K562 (cell line): ENCODE results near the gene HEPACAM2. TPM values are rescaled to one million over a fixed set of nuclear protein-coding genes. Genes with fewer than 3 reads are reported as not detected.

ENCODE experiments used
- C11orf30 ChIP-seq: fragments of 450-650 bp; IDR thresholded peaks from 2 replicates; pipeline ENCODE4 v1.6.1; 2016; ENCODE audit warnings: low read depth, mild to moderate bottlenecking
- CBX5 ChIP-seq: IDR thresholded peaks from 2 replicates; pipeline ENCODE4 v1.6.1; 2014; ENCODE audit warnings: low read depth, borderline replicate concordance
- CREM ChIP-seq: IDR thresholded peaks from 2 replicates; pipeline ENCODE4 v1.6.1; 2014; ENCODE audit warnings: antibody characterized with exemption, low read depth
- DEAF1 ChIP-seq: fragments of 450-650 bp; formaldehyde crosslinking; IDR thresholded peaks from 2 replicates; pipeline ENCODE4 v1.4.0; 2020; ENCODE audit warnings: mild to moderate bottlenecking, moderate library complexity
- E2F3 ChIP-seq: fragments of 250-450 bp; sonication (Bioruptor Pico); IDR thresholded peaks from 2 replicates; pipeline ENCODE4 v1.4.0; 2020; ENCODE audit warnings: mild to moderate bottlenecking
- EP300 ChIP-seq: IDR thresholded peaks from 2 replicates; pipeline ENCODE4 v1.6.1; 2012; ENCODE audit warnings: low read length, improper control_type of control experiment
- GABPA ChIP-seq: fragments of 200-800 bp; sonication (Bioruptor generic); conservative IDR thresholded peaks from 2 replicates; pipeline ENCODE4 v1.6.1; 2016; ENCODE audit warnings: low read depth, missing genetic modification characterization, missing compliant biosample characterization
- MNT ChIP-seq, 2 experiments: fragments of 450-650 bp; conservative IDR thresholded peaks; 2 replicates each; pipeline ENCODE4 v1.6.1; 2017; ENCODE audit warnings: mild to moderate bottlenecking in 2 of 2, moderate library complexity in 2 of 2
- NCOA2 ChIP-seq, 2 experiments: fragments of 450-650 bp; IDR thresholded peaks; 2 replicates each; pipeline ENCODE4 v1.6.1; 2018; ENCODE audit warnings: mild to moderate bottlenecking in 2 of 2, moderate library complexity in 1 of 2; ENCODE audit not compliant: partially characterized antibody in 2 of 2
- PCBP2 ChIP-seq: fragments of 200-400 bp; formaldehyde crosslinking; IDR thresholded peaks from 2 replicates; pipeline ENCODE4 v1.6.1; 2018; ENCODE audit warnings: low read length, low read depth, mild to moderate bottlenecking, moderate library complexity; ENCODE audit not compliant: poor library complexity, severe bottlenecking
- POLR3G ChIP-seq: IDR thresholded peaks from 2 replicates; pipeline ENCODE4 v1.6.1; 2011; ENCODE audit not compliant: insufficient read length, insufficient replicate concordance; ENCODE audit errors: extremely low read depth
- RERE ChIP-seq: sonication (generic); formaldehyde crosslinking; IDR thresholded peaks from 2 replicates; pipeline ENCODE4 v1.8.0; 2023; ENCODE audit warnings: missing genetic modification reagents, mild to moderate bottlenecking, borderline replicate concordance
- SMARCA4 ChIP-seq: fragments of 450-650 bp; IDR thresholded peaks from 2 replicates; pipeline ENCODE4 v1.6.1; 2016
- SMARCB1 ChIP-seq: IDR thresholded peaks from 2 replicates; pipeline ENCODE4 v1.6.1; 2011; ENCODE audit warnings: improper control_type of control experiment, low read depth; ENCODE audit not compliant: insufficient read length
- SRSF1 ChIP-seq: fragments of 200-400 bp; formaldehyde crosslinking; IDR thresholded peaks from 2 replicates; pipeline ENCODE4 v1.6.1; 2017; ENCODE audit warnings: mild to moderate bottlenecking, low read depth, low read length, moderate library complexity
- TGIF2 ChIP-seq: sonication (generic); formaldehyde crosslinking; IDR thresholded peaks from 2 replicates; pipeline ENCODE4 v1.8.1; 2022; ENCODE audit warnings: mild to moderate bottlenecking, missing genetic modification reagents, moderate library complexity
- USF2 ChIP-seq: sonication (generic); formaldehyde crosslinking; IDR thresholded peaks from 2 replicates; pipeline ENCODE4 v1.5.0; 2020; ENCODE audit warnings: missing genetic modification reagents
- YY1 ChIP-seq, 3 experiments: IDR thresholded peaks; 2 replicates each; pipeline ENCODE4 v1.6.1; 2011; ENCODE audit warnings: low read length in 2 of 3, mild to moderate bottlenecking in 2 of 3, moderate library complexity in 2 of 3, borderline replicate concordance in 1 of 3, control low read depth in 1 of 3, low read depth in 1 of 3; ENCODE audit not compliant: insufficient read depth in 3 of 3, insufficient replicate concordance in 2 of 3, control insufficient read depth in 1 of 3, insufficient read length in 1 of 3; ENCODE audit errors: extremely low read depth in 1 of 3
- ZNF134 ChIP-seq: fragments of 250-450 bp; sonication (Bioruptor Pico); conservative IDR thresholded peaks from 2 replicates; pipeline ENCODE4 v1.4.0; 2020
- ZNF217 ChIP-seq: sonication (generic); formaldehyde crosslinking; IDR thresholded peaks from 2 replicates; pipeline ENCODE4 v1.8.0; 2022; ENCODE audit warnings: mild to moderate bottlenecking, missing genetic modification reagents
- polyA plus RNA-seq, 8 experiments: library from polyadenylated mRNA; depleted of rRNA in 4 of 8; stranded (reverse) in 5 of 8; unstranded in 3 of 8; fragments of >200 nt; fragmentation: Nextera tagmentation in 2 of 8; fragmentation: Illumina TruSeq in 1 of 8; extraction: Ambion mirVana in 2 of 8; extraction: Trizol in 1 of 8; gene quantifications; 2 replicates each; pipeline versions ENCODE4 v1.2.1 to v1.2.3, GENCODE V29; 2011 to 2014; ENCODE audit warnings: inconsistent platforms in 1 of 8, missing spikeins in 1 of 8
- total RNA-seq, 7 experiments: library from RNA; depleted of rRNA in 6 of 7; stranded (reverse); fragments of >200 nt in 6 of 7; fragmentation: Illumina TruSeq in 2 of 7; extraction: Trizol in 2 of 7; gene quantifications; 2 replicates each; pipeline versions ENCODE4 v1.2.1 to v1.2.3, GENCODE V29; 2011 to 2021; ENCODE audit warnings: low replicate concordance in 1 of 7

The HEPACAM2 gene
- total and polyA plus RNA-seq, 9 of the 15 experiments (the other 6 are each of a cell fraction or from before 2014, with no cell fraction given) = 2.0 to 6.5 (median 3.9) TPM

GRCh38 chr7:93228302-93228701, 2.0 kb upstream of the HEPACAM2 start (continued):
- no peak for TF ChIP-seq EP300
- TF ChIP-seq MNT (conservative IDR thresholded peaks at IDR 0.05) = peak in 1 of 2 experiments; percentile 37; a peak in 1 of 4 replicates
- no peak for TF ChIP-seq E2F3 (CRISPR knock-in tag)
- TF ChIP-seq ZNF217 (CRISPR knock-in tag) = no peak
- TF ChIP-seq CREM = no peak
- no peak for TF ChIP-seq ZNF134 (CRISPR knock-in tag)
- no peak for TF ChIP-seq CBX5
- TF ChIP-seq PCBP2 = no peak
- no peak for TF ChIP-seq NCOA2 (IDR thresholded peaks at IDR 0.05; ENCODE audit: partially characterized antibody in 2 of 2)
- peak; percentile 70 for TF ChIP-seq DEAF1
- TF ChIP-seq YY1 (IDR thresholded peaks at IDR 0.05; ENCODE audit: borderline replicate concordance in 1 of 3, control insufficient read depth in 1 of 3, extremely low read depth in 1 of 3, insufficient read depth in 3 of 3, insufficient read length in 1 of 3, insufficient replicate concordance in 2 of 3, low read depth in 1 of 3, low read length in 2 of 3) = no peak
- TF ChIP-seq USF2 (CRISPR knock-in tag) = no peak
- 0 out of 2 replicates have a peak, but pooled peaks have one; percentile 14 for TF ChIP-seq GABPA (tag)
- no peak for TF ChIP-seq SRSF1
- no peak for TF ChIP-seq SMARCB1
- no peak for TF ChIP-seq SMARCA4
- no peak for TF ChIP-seq RERE
- no peak for TF ChIP-seq POLR3G
- TF ChIP-seq C11orf30 = no peak
- TF ChIP-seq TGIF2 = no peak
